ENCODE results near the gene MCCC1. TPM values are rescaled to one million over a fixed set of nuclear protein-coding genes. Genes with fewer than 3 reads are reported as not detected.

The MCCC1 gene
- total RNA-seq, 4 donors from 2014 or later = 21.9 to 50.0 (median 34.2) TPM

DNA sequence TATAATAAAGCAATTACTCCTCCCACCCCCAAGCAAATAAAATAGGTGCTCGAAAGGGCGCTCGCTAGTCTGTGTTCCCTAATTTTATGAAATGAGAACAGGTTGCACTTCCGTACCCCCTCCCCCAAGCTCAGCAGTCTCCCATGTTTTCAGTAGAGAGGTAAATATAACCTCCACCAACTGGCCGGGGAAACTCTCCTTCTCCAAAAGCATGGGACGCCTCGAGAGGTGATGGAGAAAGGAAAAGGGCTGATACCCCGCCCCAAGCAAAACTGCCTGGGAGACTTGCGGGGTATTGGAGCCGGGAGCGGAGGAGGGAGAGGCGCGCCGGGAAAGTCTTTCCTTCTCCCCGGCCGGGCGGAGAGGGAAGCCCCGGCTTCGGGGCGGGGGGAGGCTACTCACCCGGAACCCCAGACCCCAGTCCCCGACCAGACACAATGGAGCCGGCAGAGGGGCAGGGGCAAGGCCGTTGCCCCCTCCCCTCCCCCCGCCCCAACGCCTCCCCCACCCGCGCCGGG is 119.6 kb downstream of the MCCC1 start:
- peak overlapping the region; percentile 85 to 95 (median 93) for H3K27ac ChIP-seq
- 0% methylated on average over 5 to 12 of the region's 29 CpGs for WGBS, 2 donors
- no peaks in the 10 kb centered on the region for H3K36me3 ChIP-seq
- peaks cover 0 to 34% (median 15%) of the 10 kb centered on the region in 3 donors for H3K4me1 ChIP-seq
- H3K9me3 ChIP-seq = no peaks in the 10 kb centered on the region
- no peaks in the 10 kb centered on the region for H3K27me3 ChIP-seq
- H3K4me3 ChIP-seq = peak overlapping the region; percentile 70 to 99 (median 96)
- intact Hi-C loops (cut with DNase I) = no loop called here
- TF ChIP-seq, protein P1, sequence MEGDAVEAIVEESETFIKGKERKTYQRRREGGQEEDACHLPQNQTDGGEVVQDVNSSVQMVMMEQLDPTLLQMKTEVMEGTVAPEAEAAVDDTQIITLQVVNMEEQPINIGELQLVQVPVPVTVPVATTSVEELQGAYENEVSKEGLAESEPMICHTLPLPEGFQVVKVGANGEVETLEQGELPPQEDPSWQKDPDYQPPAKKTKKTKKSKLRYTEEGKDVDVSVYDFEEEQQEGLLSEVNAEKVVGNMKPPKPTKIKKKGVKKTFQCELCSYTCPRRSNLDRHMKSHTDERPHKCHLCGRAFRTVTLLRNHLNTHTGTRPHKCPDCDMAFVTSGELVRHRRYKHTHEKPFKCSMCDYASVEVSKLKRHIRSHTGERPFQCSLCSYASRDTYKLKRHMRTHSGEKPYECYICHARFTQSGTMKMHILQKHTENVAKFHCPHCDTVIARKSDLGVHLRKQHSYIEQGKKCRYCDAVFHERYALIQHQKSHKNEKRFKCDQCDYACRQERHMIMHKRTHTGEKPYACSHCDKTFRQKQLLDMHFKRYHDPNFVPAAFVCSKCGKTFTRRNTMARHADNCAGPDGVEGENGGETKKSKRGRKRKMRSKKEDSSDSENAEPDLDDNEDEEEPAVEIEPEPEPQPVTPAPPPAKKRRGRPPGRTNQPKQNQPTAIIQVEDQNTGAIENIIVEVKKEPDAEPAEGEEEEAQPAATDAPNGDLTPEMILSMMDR (IDR thresholded peaks at IDR 0.05) = no peak
- no peak for TF ChIP-seq POLR2A (IDR thresholded peaks at IDR 0.05)
- DNase-seq = no peak

DNA sequence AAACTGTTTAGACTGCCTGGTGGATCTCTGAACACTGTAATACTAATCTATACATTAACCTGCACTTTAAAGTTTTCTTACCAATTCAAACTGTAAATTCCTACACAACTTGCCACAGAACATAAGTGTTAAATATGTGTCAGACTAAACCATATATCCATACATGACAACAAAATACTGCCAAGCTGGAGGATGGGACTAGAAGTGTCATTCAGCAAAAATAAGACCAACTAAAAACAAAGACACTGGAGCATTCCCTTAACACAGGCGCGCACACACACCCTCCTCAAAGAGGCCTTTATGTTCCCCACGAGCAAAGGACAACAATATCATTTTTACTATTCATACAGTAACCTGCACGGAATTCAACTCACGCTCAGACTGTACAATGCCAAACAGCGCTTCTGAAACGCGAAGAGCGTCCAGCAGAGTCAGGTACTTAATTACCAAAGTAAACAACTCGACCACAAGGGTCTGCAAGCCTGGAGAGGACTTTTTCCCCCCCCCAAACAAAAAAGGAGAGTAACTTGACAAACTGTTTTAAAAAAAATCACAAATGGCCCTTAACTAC is 120.1 kb downstream of the MCCC1 start:
- TF ChIP-seq, protein P1 (IDR thresholded peaks at IDR 0.05) = no peak
- TF ChIP-seq POLR2A (IDR thresholded peaks at IDR 0.05) = no peak
- no peak for DNase-seq
- no peaks in the 10 kb centered on the region for H3K27me3 ChIP-seq
- peak overlapping the region; percentile 85 to 95 (median 93) for H3K27ac ChIP-seq
- 0 to 2% methylated on average over 10 of the region's 10 CpGs for WGBS, 2 donors
- peaks cover 0 to 35% (median 15%) of the 10 kb centered on the region in 3 donors for H3K4me1 ChIP-seq
- peak overlapping the region; percentile 70 to 99 (median 96) for H3K4me3 ChIP-seq
- intact Hi-C loops (cut with DNase I) = no loop called here
- H3K36me3 ChIP-seq = no peaks in the 10 kb centered on the region
- no peaks in the 10 kb centered on the region for H3K9me3 ChIP-seq

DNA sequence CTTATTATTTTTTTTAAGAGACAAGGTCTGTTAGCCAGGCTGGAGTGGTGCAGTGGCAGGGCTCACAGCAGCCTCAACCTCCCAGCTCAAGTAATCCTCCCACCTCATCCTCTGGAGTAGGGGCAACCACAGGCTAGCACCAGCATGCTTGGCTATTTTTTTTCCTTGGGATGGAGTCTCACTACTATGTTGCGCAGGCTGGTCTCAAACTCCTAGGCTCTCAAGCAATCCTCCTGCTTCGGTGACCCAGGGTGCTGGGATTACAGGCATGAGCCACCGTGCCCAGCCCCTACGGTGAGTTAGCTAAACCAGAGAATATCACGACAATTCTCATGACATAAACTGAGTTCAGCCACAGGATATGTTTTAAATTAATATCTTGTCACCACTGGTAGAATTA is 120.9 kb downstream of the MCCC1 start:
- H3K27ac ChIP-seq = no peak overlapping the region
- H3K4me3 ChIP-seq = peak overlapping the region in 1 of 4 donors; percentile 97
- no peaks in the 10 kb centered on the region for H3K27me3 ChIP-seq
- H3K4me1 ChIP-seq = peaks cover 0 to 38% (median 15%) of the 10 kb centered on the region in 3 donors
- no peak for DNase-seq
- TF ChIP-seq POLR2A (IDR thresholded peaks at IDR 0.05) = no peak
- TF ChIP-seq, protein P1 (IDR thresholded peaks at IDR 0.05) = no peak
- H3K9me3 ChIP-seq = no peaks in the 10 kb centered on the region
- no peaks in the 10 kb centered on the region for H3K36me3 ChIP-seq
- intact Hi-C loops (cut with DNase I) = no loop called here
- WGBS, 2 donors = 58 to 81% methylated on average over 3 to 4 of the region's 5 CpGs

DNA sequence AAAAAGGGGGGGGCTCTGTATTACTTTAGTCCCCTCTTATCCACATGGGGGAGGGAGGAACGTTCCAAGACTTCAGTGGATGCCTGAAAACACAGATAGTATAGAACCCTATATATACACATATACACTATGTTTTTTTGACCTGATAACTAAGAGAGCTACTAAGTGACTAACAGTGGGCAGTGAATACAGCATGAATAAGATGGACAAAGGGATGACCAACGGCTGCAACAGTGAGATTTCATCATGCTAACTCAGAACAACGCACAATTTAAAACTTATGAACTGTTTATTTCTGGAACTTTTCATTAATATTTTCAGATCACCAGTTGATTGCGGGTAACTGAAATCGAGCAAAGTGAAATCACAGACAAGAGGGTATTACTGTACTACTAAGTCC is 126.2 kb downstream of the MCCC1 start:
- 90 to 92% methylated on average over 5 of the region's 5 CpGs for WGBS, 2 donors
- H3K27me3 ChIP-seq = no peaks in the 10 kb centered on the region
- no peaks in the 10 kb centered on the region for H3K9me3 ChIP-seq
- no peaks in the 10 kb centered on the region for H3K36me3 ChIP-seq
- intact Hi-C loops (cut with DNase I) = no loop called here
- H3K4me1 ChIP-seq = peaks cover 0 to 35% (median 3%) of the 10 kb centered on the region in 3 donors
- no peak overlapping the region for H3K4me3 ChIP-seq
- H3K27ac ChIP-seq = no peak overlapping the region
- TF ChIP-seq POLR2A (IDR thresholded peaks at IDR 0.05) = no peak
- TF ChIP-seq, protein P1 (IDR thresholded peaks at IDR 0.05) = no peak
- no peak for DNase-seq

DNA sequence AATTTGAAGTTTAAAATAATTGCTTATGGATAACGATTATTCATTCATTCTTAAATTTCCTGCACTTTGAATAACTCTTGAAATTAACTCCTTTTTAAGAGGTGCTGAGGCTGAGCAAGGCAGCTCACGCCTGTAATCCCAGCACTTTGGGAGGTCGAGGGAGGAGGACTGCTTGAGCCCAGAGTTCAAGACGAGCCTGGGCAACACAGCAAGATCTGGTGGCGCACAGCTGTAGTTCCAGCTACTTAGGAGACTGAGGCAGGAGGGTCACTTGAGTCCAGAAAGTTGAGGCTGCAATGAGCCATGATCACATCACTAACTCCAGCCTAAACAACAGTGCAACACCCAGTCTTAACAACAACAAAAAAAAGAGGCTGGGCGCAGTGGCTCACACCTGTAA is 126.9 kb downstream of the MCCC1 start:
- TF ChIP-seq, protein P1 (IDR thresholded peaks at IDR 0.05) = no peak
- no peak for TF ChIP-seq POLR2A (IDR thresholded peaks at IDR 0.05)
- H3K4me3 ChIP-seq = no peak overlapping the region
- no peaks in the 10 kb centered on the region for H3K9me3 ChIP-seq
- H3K27ac ChIP-seq = no peak overlapping the region
- no peaks in the 10 kb centered on the region for H3K36me3 ChIP-seq
- peaks cover 0 to 38% (median 8%) of the 10 kb centered on the region in 3 donors for H3K4me1 ChIP-seq
- intact Hi-C loops (cut with DNase I) = no loop called here
- no peak for DNase-seq
- no peaks in the 10 kb centered on the region for H3K27me3 ChIP-seq
- 82 to 87% methylated on average over 4 to 5 of the region's 6 CpGs for WGBS, 2 donors

Measured in esophagus squamous epithelium (tissue), 5 donors.